H7 (cell line): ENCODE measurements around the gene CREG1. TPM values are rescaled to one million over a fixed set of nuclear protein-coding genes. Genes with fewer than 3 reads are reported as not detected.

ENCODE experiments used
- DNase-seq: peaks from one replicate; pipeline ENCODE4 v3.0.0; 2012
- H3K27me3 ChIP-seq: 2 replicates; pipeline ENCODE4 v1.6.0; 2011; ENCODE audit warnings: mild to moderate bottlenecking, low read length; ENCODE audit not compliant: control insufficient read depth, insufficient read depth
- H3K36me3 ChIP-seq: replicated peaks from 2 replicates; pipeline ENCODE4 v1.5.1; 2011; ENCODE audit warnings: low read length; ENCODE audit not compliant: control insufficient read depth, insufficient read depth
- H3K4me3 ChIP-seq: 2 replicates; pipeline ENCODE4 v1.5.1; 2011; ENCODE audit warnings: low read depth, mild to moderate bottlenecking, control low read depth, low read length, moderate library complexity; ENCODE audit not compliant: insufficient read depth
- total RNA-seq: library from RNA; depleted of rRNA; stranded (reverse); fragments of >200 nt; shearing (Covaris generic); gene quantifications from 2 replicates; pipeline ENCODE4 v1.2.3, GENCODE V29; 2014; rRNA removed

The CREG1 gene
- total RNA-seq = 20.1 and 20.7 TPM in 2 replicates

GRCh38 chr1:167553136-167554027 lies at the start of gene CREG1:
TSS of gene CREG1 (minus strand) at chr1:167553762.
- peak within 1 kb of the TSS; percentile 74 for H3K4me3 ChIP-seq
- DNase-seq = peak; percentile 98
- peaks cover 8% of the 10 kb centered on the region; the same call in 1 of the 2 replicates for H3K27me3 ChIP-seq
- H3K36me3 ChIP-seq = no peaks in the 10 kb centered on the region

DNA sequence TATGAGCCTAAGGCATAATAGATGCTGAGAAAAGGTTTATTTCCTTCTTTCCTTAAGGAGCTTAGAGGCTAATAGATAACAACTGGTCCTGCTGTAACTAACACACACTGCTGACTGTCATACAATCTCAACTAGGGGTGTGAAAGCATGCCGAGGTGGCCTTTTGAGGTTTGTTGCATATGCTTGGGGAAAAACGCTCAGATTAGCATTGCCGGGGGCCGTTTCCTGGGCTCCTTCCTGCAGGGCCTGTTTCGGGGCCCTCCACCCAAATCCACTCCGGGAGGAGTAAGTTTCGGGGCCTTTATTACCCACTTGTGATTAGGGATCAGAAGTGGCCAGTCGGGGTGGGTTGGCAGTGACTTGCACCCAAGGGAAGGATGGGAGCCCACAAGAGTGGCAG lies 49.3 kb upstream of the CREG1 start:
- Histone ChIP-seq H3K4me3 (no peak overlapping the region), H3K36me3 (no peaks in the 10 kb centered on the region)
- no peak for DNase-seq

DNA sequence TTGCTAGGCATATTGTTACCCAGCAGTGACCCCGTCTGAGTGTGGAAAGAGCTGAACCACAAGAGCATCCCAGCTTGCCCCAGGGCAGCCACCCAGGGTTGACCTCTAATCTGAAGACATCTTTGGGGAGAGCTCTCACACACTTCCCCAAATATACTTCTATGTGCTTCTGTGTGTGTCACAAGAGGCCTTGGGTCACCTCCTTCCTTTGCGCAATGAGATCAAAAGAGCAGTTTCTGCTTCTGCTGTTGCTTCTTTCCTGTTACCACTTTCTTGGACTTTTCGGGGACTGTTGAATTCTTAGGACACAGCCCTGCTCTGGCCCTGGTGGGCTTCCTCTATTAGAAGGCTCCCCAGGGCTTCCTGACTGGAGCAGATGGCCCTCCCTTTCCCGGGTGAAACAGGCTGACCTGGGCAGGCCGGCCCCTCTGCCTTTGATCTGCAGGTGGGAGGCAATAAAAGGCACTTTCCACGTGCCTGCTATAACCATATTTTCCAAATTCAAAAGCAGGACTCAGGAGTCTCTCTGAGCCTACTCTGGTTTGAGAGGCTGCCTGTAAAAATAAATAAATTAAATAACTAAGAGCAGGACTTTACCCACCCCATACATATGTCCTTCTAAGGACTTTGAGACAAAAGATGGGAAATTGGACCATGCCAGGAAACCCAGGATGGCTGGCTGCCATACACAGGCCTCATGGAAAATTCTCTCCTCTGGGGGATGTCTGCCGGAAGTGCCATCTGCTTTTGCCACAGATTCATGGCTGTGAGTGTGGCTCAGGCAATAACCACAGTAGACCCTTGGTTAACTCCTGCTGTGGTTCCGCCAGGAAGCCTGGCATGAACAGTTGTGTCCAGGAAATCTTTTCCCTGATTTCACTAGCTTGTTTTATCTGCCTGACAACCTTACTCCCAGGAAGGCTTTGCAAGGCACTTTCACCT lies 48.2 kb upstream of the CREG1 start:
- Histone ChIP-seq H3K36me3 (no peaks in the 10 kb centered on the region), H3K4me3 (no peak overlapping the region), H3K27me3 (no peaks in the 10 kb centered on the region)
- DNase-seq = peak; percentile 32

More for the DNA sequence above, 49.3 kb upstream of the CREG1 start:
- no peaks in the 10 kb centered on the region for H3K27me3 ChIP-seq

GRCh38 chr1:167599957-167600581 lies 46.5 kb upstream of the CREG1 start:
- peak; percentile 23 for DNase-seq
- Histone ChIP-seq H3K27me3 (no peaks in the 10 kb centered on the region), H3K4me3 (no peak overlapping the region), H3K36me3 (no peaks in the 10 kb centered on the region)

GRCh38 chr1:167594822-167595221 lies 41.3 kb upstream of the CREG1 start:
- Histone ChIP-seq H3K4me3 (no peak overlapping the region), H3K36me3 (no peaks in the 10 kb centered on the region), H3K27me3 (no peaks in the 10 kb centered on the region)
- no peak for DNase-seq

GRCh38 chr1:167593860-167594259 lies 40.3 kb upstream of the CREG1 start:
- no peak for DNase-seq
- Histone ChIP-seq H3K4me3 (no peak overlapping the region), H3K36me3 (no peaks in the 10 kb centered on the region), H3K27me3 (no peaks in the 10 kb centered on the region)

DNA sequence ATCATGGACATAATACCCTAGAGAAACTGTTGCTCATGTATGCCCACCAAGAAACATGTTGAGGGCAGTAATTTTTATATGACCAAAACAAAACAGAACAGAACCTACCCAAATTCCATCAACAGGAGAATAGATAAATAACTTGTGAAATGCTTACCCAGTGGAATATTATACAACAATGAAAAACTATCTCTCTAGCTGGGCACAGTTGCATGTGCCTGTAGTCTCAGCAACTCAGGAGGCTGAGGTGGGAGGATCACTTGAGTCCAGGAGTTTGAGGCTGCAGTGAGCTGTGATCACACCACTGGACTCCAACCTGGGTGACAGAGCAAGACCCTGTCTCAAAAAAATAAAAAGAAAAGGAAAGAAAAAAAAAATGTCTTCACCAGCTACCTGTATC lies 38.9 kb upstream of the CREG1 start:
- H3K27me3 ChIP-seq = no peaks in the 10 kb centered on the region
- no peak overlapping the region for H3K4me3 ChIP-seq
- DNase-seq = no peak
- no peaks in the 10 kb centered on the region for H3K36me3 ChIP-seq

GRCh38 chr1:167588361-167588760 lies 34.8 kb upstream of the CREG1 start:
- Histone ChIP-seq H3K27me3 (no peaks in the 10 kb centered on the region; the same call in 1 of the 2 replicates), H3K36me3 (no peaks in the 10 kb centered on the region), H3K4me3 (no peak overlapping the region)
- no peak for DNase-seq

DNA sequence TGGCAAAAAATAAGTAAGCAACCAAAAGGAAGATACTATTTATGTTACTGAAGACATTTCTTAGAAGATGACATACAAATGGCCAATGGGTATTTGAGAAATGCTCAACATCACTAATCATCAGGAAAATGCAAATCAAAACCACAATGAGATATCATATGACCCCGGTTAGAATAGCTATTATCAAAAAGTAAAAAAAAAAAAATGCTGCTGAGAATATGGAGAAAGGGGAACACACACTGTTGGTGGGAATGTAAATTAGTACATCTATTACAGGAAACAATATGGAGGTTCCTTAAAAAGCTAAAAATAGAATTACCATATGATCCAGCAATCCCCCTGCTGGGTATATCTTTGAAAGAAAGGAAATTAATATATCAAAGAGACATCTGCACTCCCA lies 34.3 kb upstream of the CREG1 start:
- DNase-seq = no peak
- Histone ChIP-seq H3K4me3 (no peak overlapping the region), H3K36me3 (no peaks in the 10 kb centered on the region), H3K27me3 (no peaks in the 10 kb centered on the region; the same call in 1 of the 2 replicates)

DNA sequence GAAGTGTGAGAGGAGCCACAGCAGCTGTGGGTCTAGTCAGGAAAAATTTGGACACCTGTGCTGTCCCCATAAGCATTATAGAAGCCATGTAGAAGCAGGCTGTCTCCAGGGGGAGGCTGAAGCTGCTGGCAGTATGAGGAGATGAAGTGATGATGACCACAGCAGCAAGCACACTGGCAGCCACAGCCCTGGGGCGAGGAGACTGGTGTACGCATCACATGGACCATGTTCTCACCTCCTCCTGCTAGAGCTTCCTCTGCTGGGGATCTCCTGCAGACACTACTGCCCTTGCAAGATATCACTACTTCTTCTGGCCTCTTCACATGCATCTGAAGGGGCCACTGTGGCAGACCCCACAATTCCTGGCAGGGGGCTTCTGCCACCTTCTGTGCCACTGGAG lies 33.8 kb upstream of the CREG1 start:
- Histone ChIP-seq H3K4me3 (no peak overlapping the region), H3K36me3 (no peaks in the 10 kb centered on the region), H3K27me3 (no peaks in the 10 kb centered on the region; the same call in 1 of the 2 replicates)
- no peak for DNase-seq

- Histone ChIP-seq H3K36me3 (no peaks in the 10 kb centered on the region), H3K4me3 (no peak overlapping the region), H3K27me3 (no peaks in the 10 kb centered on the region; the same call in 1 of the 2 replicates)
- no peak for DNase-seq
These were observed 31.0 kb upstream of the CREG1 start for GRCh38 chr1:167584581-167584980.

DNA sequence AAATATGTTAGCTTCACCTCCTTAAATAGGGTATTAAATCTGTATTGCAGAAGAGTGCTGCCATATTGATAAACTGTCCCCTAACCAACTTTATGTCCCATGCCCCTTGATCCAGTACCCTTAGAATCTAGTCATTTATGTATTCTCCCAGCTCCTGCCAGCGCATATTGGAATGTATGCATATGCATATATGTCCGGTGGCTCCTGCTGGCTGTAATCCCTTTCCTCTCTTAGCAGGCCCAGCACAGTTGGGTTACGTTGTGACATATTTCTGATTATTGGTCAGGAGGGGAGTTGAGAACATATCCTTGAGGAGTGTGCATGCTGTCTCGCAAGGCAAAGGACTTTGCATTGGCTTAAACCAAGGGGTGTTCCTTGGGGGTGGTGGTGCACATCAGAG lies 29.2 kb upstream of the CREG1 start:
- no peak overlapping the region for H3K4me3 ChIP-seq
- H3K36me3 ChIP-seq = no peaks in the 10 kb centered on the region
- DNase-seq = no peak
- no peaks in the 10 kb centered on the region; the same call in 1 of the 2 replicates for H3K27me3 ChIP-seq

DNA sequence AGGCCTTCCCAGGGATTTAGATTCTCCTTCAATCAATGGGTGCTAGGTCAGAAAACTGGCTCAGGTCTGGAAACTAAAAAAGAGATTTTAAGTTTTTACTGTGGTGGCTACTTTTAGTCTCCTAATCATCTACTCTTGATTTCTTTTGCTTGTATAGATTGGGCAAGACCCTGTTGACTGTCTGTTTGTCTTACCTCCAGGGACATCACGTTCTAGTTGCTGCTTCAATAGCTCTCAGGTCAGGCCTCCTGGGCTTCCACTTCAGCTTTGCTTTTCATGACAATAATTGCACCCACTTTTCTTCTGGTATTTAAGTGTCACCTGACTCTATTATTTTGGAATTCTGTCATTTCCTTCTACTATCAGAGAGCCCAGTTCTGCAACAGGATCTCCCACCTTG lies 28.5 kb upstream of the CREG1 start:
- Histone ChIP-seq H3K27me3 (no peaks in the 10 kb centered on the region), H3K4me3 (no peak overlapping the region), H3K36me3 (no peaks in the 10 kb centered on the region)
- no peak for DNase-seq

- H3K36me3 ChIP-seq = no peaks in the 10 kb centered on the region
- DNase-seq = no peak
- no peak overlapping the region for H3K4me3 ChIP-seq
- no peaks in the 10 kb centered on the region for H3K27me3 ChIP-seq
These were observed 26.4 kb upstream of the CREG1 start for GRCh38 chr1:167579986-167580385.
